K562 (cell line): ENCODE results near the gene DIP2B. TPM values are rescaled to one million over a fixed set of nuclear protein-coding genes. Genes with fewer than 3 reads are reported as not detected.

Experiments used
- ATAC-seq: fragments of 200-7000 bp; cut with Tn5 transposase; 3 replicates; pipeline ENCODE4 v1.9.1; 2020; ENCODE audit warnings: moderate library complexity
- BruUV-seq: library from RNA; stranded (reverse); fragments of 400-500 nt; replicated peaks from 2 replicates; lab custom pipeline; 2021; lab: Mats Ljungman, UMichigan
- CTCF ChIA-PET: fragments of 300-600 bp; formaldehyde crosslinking; extraction: SDS; loops from one replicate; lab custom pipeline; 2021; ENCODE audit warnings: low intra/inter-chr PET ratio; lab: Yijun Ruan, JAX
- POLR2A ChIA-PET: fragments of 300-600, 350-650 bp; sonication (Branson Sonifier 250); formaldehyde crosslinking; extraction: SDS; loops from one replicate; lab custom pipeline; 2021; ENCODE audit warnings: antibody characterized with exemption, inconsistent platforms; lab: Yijun Ruan, JAX
- DNase-seq, 4 experiments: peaks; one replicate each; pipeline versions ENCODE4 v3.0.0 to v3.0.0-alpha.2; 2011 to 2018; ENCODE audit warnings: low spot score in 3 of 4, mixed read lengths in 3 of 4; ENCODE audit errors: extremely low read depth in 1 of 4
- FAIRE-seq: peaks from 2 replicates; lab custom pipeline; 2011; peaks lifted over from hg19 to GRCh38; lab: Jason Lieb, UNC
- H2AFZ ChIP-seq: 2 replicates; pipeline ENCODE4 v1.6.0; 2011; ENCODE audit warnings: low read depth, low read length, control low read depth, inconsistent platforms
- H3K27ac ChIP-seq: fragments of 200-600 bp; 3 replicates; pipeline ENCODE4 v1.8.0; 2011; ENCODE audit warnings: low read depth, mild to moderate bottlenecking, control low read depth, inconsistent platforms, low read length, moderate library complexity, mixed read lengths; ENCODE audit errors: extremely low read depth
- H3K27me3 ChIP-seq, 2 experiments: fragments of 300-600 bp in 1 of 2; 2 replicates in 1 of 2; 3 replicates in 1 of 2; pipeline versions ENCODE4 v1.6.0 to v1.8.0; 2011; ENCODE audit warnings: inconsistent platforms in 2 of 2, low read length in 2 of 2, mild to moderate bottlenecking in 1 of 2, mixed read lengths in 1 of 2, moderate library complexity in 1 of 2; ENCODE audit not compliant: control insufficient read depth in 2 of 2, insufficient read depth in 2 of 2
- H3K36me3 ChIP-seq: fragments of 300-600 bp; 3 replicates; pipeline ENCODE4 v1.8.0; 2011; ENCODE audit warnings: mild to moderate bottlenecking, low read length, inconsistent platforms; ENCODE audit not compliant: control insufficient read depth, insufficient read depth
- H3K4me1 ChIP-seq, 2 experiments: fragments of 200-600 bp in 1 of 2; replicated peaks in 1 of 2; 2 replicates in 1 of 2; 3 replicates in 1 of 2; pipeline versions ENCODE4 v1.5.1 to v1.8.0; 2011; ENCODE audit warnings: inconsistent platforms in 2 of 2, low read length in 2 of 2, mild to moderate bottlenecking in 1 of 2, mixed read lengths in 1 of 2, moderate library complexity in 1 of 2; ENCODE audit not compliant: control insufficient read depth in 2 of 2, insufficient read depth in 2 of 2
- H3K4me2 ChIP-seq: 2 replicates; pipeline ENCODE4 v1.6.1; 2011; ENCODE audit warnings: low read length, control low read depth, inconsistent platforms, mixed read lengths; ENCODE audit not compliant: insufficient read depth
- H3K4me3 ChIP-seq: fragments of 200-600 bp; sonication (generic), shearing (Covaris generic); 2 replicates; pipeline ENCODE4 v1.5.1; 2016; ENCODE audit warnings: control low read depth, inconsistent platforms
- H3K79me2 ChIP-seq: fragments of 200-600 bp; 3 replicates; pipeline ENCODE4 v1.8.0; 2011; ENCODE audit warnings: low read length, inconsistent platforms; ENCODE audit not compliant: control insufficient read depth, insufficient read depth
- H3K9ac ChIP-seq, 2 experiments: 2 replicates each; pipeline versions ENCODE4 v1.6.0 to v1.6.1; 2011; ENCODE audit warnings: low read depth in 2 of 2, low read length in 2 of 2, control low read depth in 1 of 2, inconsistent platforms in 1 of 2, mild to moderate bottlenecking in 1 of 2, mixed read lengths in 1 of 2; ENCODE audit not compliant: insufficient read depth in 1 of 2
- H3K9me1 ChIP-seq: one replicate; pipeline ENCODE4 v1.6.0; 2011; ENCODE audit warnings: inconsistent platforms, mild to moderate bottlenecking, low read length, moderate library complexity; ENCODE audit not compliant: control insufficient read depth, insufficient read depth
- H3K9me3 ChIP-seq: replicated peaks from 2 replicates; pipeline ENCODE4 v1.5.1; 2011; ENCODE audit warnings: low read depth, low read length, inconsistent platforms; ENCODE audit not compliant: control insufficient read depth, insufficient read depth
- H4K20me1 ChIP-seq: replicated peaks from 2 replicates; pipeline ENCODE4 v1.6.1; 2011; ENCODE audit warnings: low read length, inconsistent platforms, mixed read lengths; ENCODE audit not compliant: control insufficient read depth, insufficient read depth
- ARNT ChIP-seq, 2 experiments: fragments of 450-650 bp; IDR thresholded peaks; 2 replicates each; pipeline ENCODE4 v1.6.1; 2016; ENCODE audit warnings: mild to moderate bottlenecking in 1 of 2
- BRD9 ChIP-seq: fragments of 450-650 bp; IDR thresholded peaks from 2 replicates; pipeline ENCODE4 v1.6.1; 2018; ENCODE audit warnings: low read depth; ENCODE audit not compliant: partially characterized antibody
- CBX1 ChIP-seq: sonication (generic); IDR thresholded peaks from 2 replicates; pipeline ENCODE4 v1.6.1; 2016; ENCODE audit warnings: antibody characterized with exemption, low read depth, mild to moderate bottlenecking
- NEUROD1 ChIP-seq: fragments of 150-350 bp; IDR thresholded peaks from 2 replicates; pipeline ENCODE4 v1.6.1; 2014; ENCODE audit warnings: borderline replicate concordance, low read length, low read depth; ENCODE audit not compliant: partially characterized antibody
- NFRKB ChIP-seq: fragments of 450-650 bp; IDR thresholded peaks from 2 replicates; pipeline ENCODE4 v1.6.1; 2016; ENCODE audit warnings: low read depth
- NR2C1 ChIP-seq, 2 experiments: fragments of 450-650 bp; IDR thresholded peaks; 2 replicates each; pipeline ENCODE4 v1.6.1; 2017; ENCODE audit warnings: mild to moderate bottlenecking in 2 of 2, antibody characterized with exemption in 1 of 2, inconsistent platforms in 1 of 2, missing compliant biosample characterization in 1 of 2, missing genetic modification characterization in 1 of 2
- SOX6 ChIP-seq: fragments of 450-650 bp; IDR thresholded peaks from 2 replicates; pipeline ENCODE4 v1.6.1; 2014; ENCODE audit warnings: mild to moderate bottlenecking
- WGBS: fragments of 100-300 bp; shearing (Covaris generic); methylation state at CpG from one replicate; pipeline ENCODE4 v1.1.6; 2016; ENCODE audit warnings: low coverage, mixed read lengths; ENCODE audit not compliant: insufficient coverage; ENCODE audit errors: missing lambda C conversion rate; 5-methylcytosine and 5-hydroxymethylcytosine counted together
- in situ Hi-C: fragments of 300-500 bp; cut with MboI; formaldehyde crosslinking; loops from 4 replicates; pipeline ENCODE4 v1.15.0; 2018; ENCODE audit warnings: inconsistent platforms, mixed read lengths
- intact Hi-C: fragments of 100-400 bp; cut with micrococcal nuclease; formaldehyde crosslinking; loops from 2 replicates; pipeline ENCODE4 v1.14.2; 2022
- polyA plus RNA-seq, 8 experiments: library from polyadenylated mRNA; depleted of rRNA in 4 of 8; stranded (reverse) in 5 of 8; unstranded in 3 of 8; fragments of >200 nt; fragmentation: Nextera tagmentation in 2 of 8; fragmentation: Illumina TruSeq in 1 of 8; extraction: Ambion mirVana in 2 of 8; extraction: Trizol in 1 of 8; gene quantifications; 2 replicates each; pipeline versions ENCODE4 v1.2.1 to v1.2.3, GENCODE V29; 2011 to 2014; ENCODE audit warnings: inconsistent platforms in 1 of 8, missing spikeins in 1 of 8
- total RNA-seq, 7 experiments: library from RNA; depleted of rRNA in 6 of 7; stranded (reverse); fragments of >200 nt in 6 of 7; fragmentation: Illumina TruSeq in 2 of 7; extraction: Trizol in 2 of 7; gene quantifications; 2 replicates each; pipeline versions ENCODE4 v1.2.1 to v1.2.3, GENCODE V29; 2011 to 2021; ENCODE audit warnings: low replicate concordance in 1 of 7
- TF ChIP-seq, protein P1 (sequence below): sonication (generic); formaldehyde crosslinking; IDR thresholded peaks from 2 replicates; pipeline ENCODE4 v1.8.0; 2022; ENCODE audit warnings: missing genetic modification reagents, mild to moderate bottlenecking, moderate library complexity, borderline replicate concordance
- TF ChIP-seq, protein P2 (sequence below): fragments of 450-650 bp; IDR thresholded peaks from one replicate; pipeline ENCODE4 v1.6.1; 2018; ENCODE audit warnings: mild to moderate bottlenecking, moderate library complexity; ENCODE audit not compliant: partially characterized antibody
- TF ChIP-seq, protein P3 (sequence below): fragments of 450-650 bp; IDR thresholded peaks from 2 replicates; pipeline ENCODE4 v1.6.1; 2016
- TF ChIP-seq, protein P4 (sequence below): IDR thresholded peaks from 2 replicates; pipeline ENCODE4 v1.6.1; 2016; ENCODE audit warnings: missing genetic modification characterization, missing compliant biosample characterization

DIP2B gene
- total and polyA plus RNA-seq, 9 of the 15 experiments (the other 6 are each of a cell fraction or from before 2014, with no cell fraction given): 4.6 to 26.1 (median 18.8) TPM

DNA sequence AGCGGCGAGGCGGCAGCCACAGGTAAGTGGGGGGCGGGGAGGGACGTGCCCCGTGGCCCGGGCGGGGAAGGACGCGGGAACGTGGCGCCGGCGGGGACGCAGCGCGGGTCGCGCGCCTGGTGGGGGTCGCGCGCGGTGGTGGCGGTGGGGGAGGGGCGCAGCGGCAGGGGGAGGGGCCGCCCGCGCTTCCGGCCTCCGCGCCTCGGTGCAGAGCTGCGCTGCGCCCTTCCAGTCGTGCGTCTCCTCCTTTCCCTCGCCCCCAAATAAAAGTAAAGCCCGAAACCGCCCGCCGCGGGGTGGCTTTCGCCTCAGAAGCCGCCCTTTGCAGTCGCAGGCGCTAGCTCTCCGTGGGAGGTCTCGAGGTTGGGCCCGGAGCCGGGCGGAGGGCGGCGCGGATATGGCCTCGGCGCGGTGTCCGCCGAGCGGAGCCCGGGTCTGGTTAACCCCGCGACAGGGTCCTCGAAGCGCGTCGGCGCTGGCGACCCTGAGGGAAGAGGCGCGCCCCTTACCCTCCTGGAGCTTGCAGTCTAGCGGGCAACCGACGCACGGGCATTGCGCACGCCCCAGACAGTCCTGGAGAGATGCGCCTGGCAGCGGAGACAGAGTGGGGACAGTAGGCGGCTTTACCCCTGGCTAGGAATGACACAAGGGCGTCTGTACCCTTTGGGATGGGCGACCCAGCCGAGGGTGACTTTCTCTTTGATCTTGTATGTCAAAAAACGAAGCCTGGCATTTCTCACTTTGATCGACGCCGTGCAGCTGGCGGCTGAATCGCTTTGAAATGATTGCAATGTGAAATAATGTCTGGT, 259.7 kb downstream of the DIP2B start (continued):
- TF ChIP-seq, protein P1, sequence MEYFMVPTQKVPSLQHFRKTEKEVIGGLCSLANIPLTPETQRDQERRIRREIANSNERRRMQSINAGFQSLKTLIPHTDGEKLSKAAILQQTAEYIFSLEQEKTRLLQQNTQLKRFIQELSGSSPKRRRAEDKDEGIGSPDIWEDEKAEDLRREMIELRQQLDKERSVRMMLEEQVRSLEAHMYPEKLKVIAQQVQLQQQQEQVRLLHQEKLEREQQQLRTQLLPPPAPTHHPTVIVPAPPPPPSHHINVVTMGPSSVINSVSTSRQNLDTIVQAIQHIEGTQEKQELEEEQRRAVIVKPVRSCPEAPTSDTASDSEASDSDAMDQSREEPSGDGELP (CRISPR knock-in tag): peak; percentile 51; the same call in 1 of the 2 replicates

DNA sequence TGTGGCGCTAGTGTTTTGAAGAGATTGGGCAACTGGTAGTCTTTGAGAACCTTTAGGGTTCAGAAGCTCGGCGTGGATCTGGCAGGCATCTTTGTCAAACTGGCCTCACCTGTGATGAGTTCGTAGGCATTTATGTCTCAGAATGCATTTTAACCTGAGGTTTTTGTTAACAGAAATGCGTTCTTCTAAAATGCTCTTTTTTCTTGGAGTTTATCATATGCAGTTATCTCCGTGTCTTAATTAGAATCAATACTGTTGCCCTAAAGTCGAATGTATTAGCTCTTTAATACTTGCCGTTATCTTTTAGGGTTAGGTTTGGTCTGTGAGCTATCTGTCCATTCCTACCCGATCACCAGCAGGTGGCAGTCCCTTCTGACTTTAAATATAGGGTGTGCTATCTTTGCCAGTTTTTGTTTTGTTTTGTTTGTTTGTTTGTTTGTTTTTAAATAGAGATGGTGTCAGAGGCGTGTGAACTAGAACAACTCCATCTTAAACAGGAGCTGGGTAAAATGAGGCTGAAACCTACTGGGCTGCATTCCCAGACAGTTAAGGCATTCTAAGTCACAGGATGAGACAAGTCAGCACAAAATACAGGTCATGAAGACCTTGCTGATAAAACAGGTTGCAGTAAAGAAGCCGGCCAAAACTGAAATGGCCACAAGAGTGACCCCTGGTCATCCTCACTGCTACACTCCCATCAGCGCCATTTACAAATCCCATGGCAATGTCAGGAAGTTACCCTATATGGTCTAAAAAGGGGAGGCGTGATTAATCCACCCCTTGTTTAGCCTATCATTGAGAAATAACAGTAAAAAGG, 260.5 kb downstream of the DIP2B start:
- Histone ChIP-seq H3K79me2 (peaks cover 87% of the 10 kb centered on the region), H3K27me3 (no peaks in the 10 kb centered on the region), H3K9me1 (no peaks in the 10 kb centered on the region), H3K9me3 (no peaks in the 10 kb centered on the region), H3K4me2 (peak overlapping the region; percentile 95), H3K4me1 (peaks cover 18 to 21% of the 10 kb centered on the region in 2 experiments), H2AFZ (peak overlapping the region; percentile 92), H4K20me1 (no peaks in the 10 kb centered on the region), H3K9ac (peak overlapping the region; percentile 95 to 97), H3K4me3 (peak overlapping the region; percentile 84), H3K27ac (peak overlapping the region; percentile 99), H3K36me3 (peaks cover 7% of the 10 kb centered on the region; the same call in 1 of the 3 replicates)
- TSS peak; percentile 55 for BruUV-seq
- ATAC-seq (peak; percentile 53), DNase-seq (peak; percentile 38 to 80 (median 56)), FAIRE-seq (peak; percentile 90)
- 2% methylated on average over 13 of the region's 13 CpGs for WGBS
- in situ Hi-C loops (loop anchor here (5.0 kb wide), 1 partner anchor 47 kb away; no protein-coding TSS in a partner anchor), intact Hi-C loops (loop anchor here (1.0 to 10.0 kb wide), 5 partner anchors 60 to 577 kb away; a partner anchor contains a TSS)
- ChIA-PET POLR2A (interaction anchor here (0.5 to 2.6 kb wide), 19 partner anchors 9 to 318 kb away, joined by 3 to 13 read pairs (median 4); partner anchors contain the start of genes CSRNP2 and SLC11A2), CTCF (interaction anchor here (0.6 to 1.6 kb wide), 3 partner anchors 222 to 263 kb away, joined by 3 to 5 read pairs (median 3); no protein-coding TSS in a partner anchor)
- TF ChIP-seq NEUROD1 (no peak), SOX6 (0 out of 2 replicates have a peak, but pooled peaks have one; percentile 18), CBX1 (no peak), BRD9 (peak; percentile 98), NFRKB (0 out of 2 replicates have a peak, but pooled peaks have one; percentile 36), NR2C1 (IDR thresholded peaks at IDR 0.05) (peak; percentile 51; the same call in 1 of the 2 replicates), NR2C1 (tag; IDR thresholded peaks at IDR 0.05) (peak; percentile 56; the same call in 1 of the 2 replicates), ARNT (IDR thresholded peaks at IDR 0.05) (peak in 1 of 2 experiments; percentile 83; a peak in 2 of 4 replicates)
- TF ChIP-seq, protein P2, sequence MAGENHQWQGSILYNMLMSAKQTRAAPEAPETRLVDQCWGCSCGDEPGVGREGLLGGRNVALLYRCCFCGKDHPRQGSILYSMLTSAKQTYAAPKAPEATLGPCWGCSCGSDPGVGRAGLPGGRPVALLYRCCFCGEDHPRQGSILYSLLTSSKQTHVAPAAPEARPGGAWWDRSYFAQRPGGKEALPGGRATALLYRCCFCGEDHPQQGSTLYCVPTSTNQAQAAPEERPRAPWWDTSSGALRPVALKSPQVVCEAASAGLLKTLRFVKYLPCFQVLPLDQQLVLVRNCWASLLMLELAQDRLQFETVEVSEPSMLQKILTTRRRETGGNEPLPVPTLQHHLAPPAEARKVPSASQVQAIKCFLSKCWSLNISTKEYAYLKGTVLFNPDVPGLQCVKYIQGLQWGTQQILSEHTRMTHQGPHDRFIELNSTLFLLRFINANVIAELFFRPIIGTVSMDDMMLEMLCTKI: no peak
- TF ChIP-seq, protein P3, sequence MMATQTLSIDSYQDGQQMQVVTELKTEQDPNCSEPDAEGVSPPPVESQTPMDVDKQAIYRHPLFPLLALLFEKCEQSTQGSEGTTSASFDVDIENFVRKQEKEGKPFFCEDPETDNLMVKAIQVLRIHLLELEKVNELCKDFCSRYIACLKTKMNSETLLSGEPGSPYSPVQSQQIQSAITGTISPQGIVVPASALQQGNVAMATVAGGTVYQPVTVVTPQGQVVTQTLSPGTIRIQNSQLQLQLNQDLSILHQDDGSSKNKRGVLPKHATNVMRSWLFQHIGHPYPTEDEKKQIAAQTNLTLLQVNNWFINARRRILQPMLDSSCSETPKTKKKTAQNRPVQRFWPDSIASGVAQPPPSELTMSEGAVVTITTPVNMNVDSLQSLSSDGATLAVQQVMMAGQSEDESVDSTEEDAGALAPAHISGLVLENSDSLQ: no peak; the same call in 1 of the 2 replicates
- TF ChIP-seq, protein P4, sequence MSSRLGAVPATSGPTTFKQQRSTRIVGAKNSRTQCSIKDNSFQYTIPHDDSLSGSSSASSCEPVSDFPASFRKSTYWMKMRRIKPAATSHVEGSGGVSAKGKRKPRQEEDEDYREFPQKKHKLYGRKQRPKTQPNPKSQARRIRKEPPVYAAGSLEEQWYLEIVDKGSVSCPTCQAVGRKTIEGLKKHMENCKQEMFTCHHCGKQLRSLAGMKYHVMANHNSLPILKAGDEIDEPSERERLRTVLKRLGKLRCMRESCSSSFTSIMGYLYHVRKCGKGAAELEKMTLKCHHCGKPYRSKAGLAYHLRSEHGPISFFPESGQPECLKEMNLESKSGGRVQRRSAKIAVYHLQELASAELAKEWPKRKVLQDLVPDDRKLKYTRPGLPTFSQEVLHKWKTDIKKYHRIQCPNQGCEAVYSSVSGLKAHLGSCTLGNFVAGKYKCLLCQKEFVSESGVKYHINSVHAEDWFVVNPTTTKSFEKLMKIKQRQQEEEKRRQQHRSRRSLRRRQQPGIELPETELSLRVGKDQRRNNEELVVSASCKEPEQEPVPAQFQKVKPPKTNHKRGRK (tag): no peak
